Large intestine (tissue), 3 donors: ENCODE measurements around the gene WDR70. TPM values are rescaled to one million over a fixed set of nuclear protein-coding genes. Genes with fewer than 3 reads are reported as not detected.
"Not testable (repeated sequence)": the region's sequence is repeated elsewhere in the genome, so short reads cannot be mapped to it uniquely, and the experiment has no call there.

Source experiments
- DNase-seq, 2 donors: peaks; one replicate each; pipeline versions ENCODE4 v3.0.0 to v3.0.0-alpha.2; 2013
- H3K27ac ChIP-seq: one replicate; pipeline ENCODE4 v1.5.1; 2013; ENCODE audit warnings: low read length
- H3K27me3 ChIP-seq: 2 replicates; pipeline ENCODE4 v1.6.1; 2013; ENCODE audit warnings: low read length; ENCODE audit not compliant: control insufficient read depth, insufficient read depth
- H3K36me3 ChIP-seq: 2 replicates; pipeline ENCODE4 v1.6.1; 2013; ENCODE audit warnings: low read length; ENCODE audit not compliant: control insufficient read depth, insufficient read depth
- H3K4me1 ChIP-seq: one replicate; pipeline ENCODE4 v1.6.1; 2013; ENCODE audit warnings: low read length; ENCODE audit not compliant: control insufficient read depth, insufficient read depth
- H3K4me3 ChIP-seq: one replicate; pipeline ENCODE4 v1.5.1; 2013; ENCODE audit warnings: low read length
- H3K9me3 ChIP-seq: one replicate; pipeline ENCODE4 v1.6.1; 2013; ENCODE audit warnings: mild to moderate bottlenecking, low read depth, low read length, moderate library complexity; ENCODE audit not compliant: control insufficient read depth
- WGBS: methylation state at CpG from one replicate; pipeline ENCODE4 v1.1.5; 2013; ENCODE audit warnings: low lambda C conversion rate; ENCODE audit not compliant: insufficient coverage; 5-methylcytosine and 5-hydroxymethylcytosine counted together
- polyA plus RNA-seq: library from polyadenylated mRNA; unstranded; fragments of 120-200 nt; gene quantifications from one replicate; pipeline ENCODE4 v1.2.1, GENCODE V29; 2013

Gene WDR70
- polyA plus RNA-seq, 1 donor = 27.7 TPM

- no peaks in the 10 kb centered on the region for H3K36me3 ChIP-seq
- no CpG with 5 or more reads among the region's 1 CpG for WGBS
- no peak overlapping the region for H3K27ac ChIP-seq
- H3K9me3 ChIP-seq = no peaks in the 10 kb centered on the region
- H3K4me1 ChIP-seq = peaks cover 7% of the 10 kb centered on the region
- H3K4me3 ChIP-seq = no peak overlapping the region
- DNase-seq = peak in 1 of 2 donors; percentile 26
- no peaks in the 10 kb centered on the region for H3K27me3 ChIP-seq
These were observed 390.7 kb downstream of the WDR70 start for GRCh38 chr5:37769840-37770239.

DNA sequence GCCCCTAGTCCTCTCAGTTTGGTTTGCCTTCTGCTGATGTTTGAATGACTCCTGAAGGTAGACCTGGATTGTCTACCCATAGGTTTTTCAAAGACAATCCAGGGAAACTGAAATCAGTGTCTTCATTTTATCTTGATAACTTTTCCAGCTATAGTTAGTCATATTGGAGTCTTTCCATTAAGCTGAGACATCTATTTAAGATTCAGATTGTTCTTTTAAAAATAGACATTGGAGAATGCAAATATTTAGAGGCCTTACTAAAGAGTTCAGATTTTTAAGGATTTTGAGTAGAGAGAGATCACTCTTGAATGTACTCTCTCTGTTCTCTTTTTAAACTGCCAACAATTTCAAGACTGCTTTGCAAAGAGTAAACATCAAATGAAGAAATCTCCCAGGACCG is 391.7 kb downstream of the WDR70 start:
- Histone ChIP-seq H3K36me3 (no peaks in the 10 kb centered on the region), H3K9me3 (no peaks in the 10 kb centered on the region), H3K4me3 (no peak overlapping the region), H3K4me1 (peaks cover 7% of the 10 kb centered on the region), H3K27me3 (no peaks in the 10 kb centered on the region), H3K27ac (no peak overlapping the region)
- no peak for DNase-seq
- no CpG with 5 or more reads among the region's 1 CpG for WGBS

DNA sequence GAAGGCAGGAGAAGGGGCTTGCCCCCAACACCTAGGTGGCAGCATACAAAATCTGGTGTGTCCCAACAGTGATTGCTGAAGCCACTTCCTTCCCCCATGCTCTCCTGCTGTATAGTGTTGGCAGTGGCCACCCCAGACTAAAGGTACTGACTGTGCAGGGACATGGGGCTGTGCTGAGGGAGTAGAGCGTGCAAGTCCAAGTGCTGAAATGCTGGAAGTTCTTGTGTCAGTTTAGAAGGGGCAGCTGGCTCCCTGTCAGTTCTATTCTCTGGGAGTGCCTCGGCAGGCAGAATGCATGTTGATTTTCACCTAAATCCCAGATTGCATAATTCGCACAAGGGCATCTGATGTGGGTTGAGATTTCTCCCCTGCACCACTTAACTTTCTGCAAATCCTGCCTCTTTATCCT is 392.1 kb downstream of the WDR70 start:
- no peak for DNase-seq
- H3K9me3 ChIP-seq = no peaks in the 10 kb centered on the region
- peaks cover 7% of the 10 kb centered on the region for H3K4me1 ChIP-seq
- no peak overlapping the region for H3K27ac ChIP-seq
- WGBS = no CpG with 5 or more reads among the region's 3 CpGs
- no peaks in the 10 kb centered on the region for H3K27me3 ChIP-seq
- no peak overlapping the region for H3K4me3 ChIP-seq
- no peaks in the 10 kb centered on the region for H3K36me3 ChIP-seq

DNA sequence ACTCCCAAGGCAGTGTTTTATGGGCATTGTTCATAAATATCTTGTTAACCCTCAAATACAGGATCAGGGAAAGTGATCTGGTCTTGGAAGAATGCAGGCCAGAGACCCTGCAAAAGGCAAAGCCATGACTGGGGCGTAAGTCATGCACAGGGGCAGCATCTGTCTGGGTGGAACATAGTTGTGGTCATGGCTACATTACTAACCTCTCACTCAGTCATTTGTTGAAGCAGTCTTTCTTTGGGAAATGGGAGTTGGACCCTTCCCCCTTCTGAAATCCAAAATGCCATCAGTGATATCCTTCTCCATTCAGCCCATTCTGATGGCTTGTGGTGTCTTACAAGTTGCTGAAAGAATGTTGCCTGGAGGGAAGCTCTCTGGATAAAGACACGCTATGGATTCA is 392.6 kb downstream of the WDR70 start:
- no peaks in the 10 kb centered on the region for H3K9me3 ChIP-seq
- no peaks in the 10 kb centered on the region for H3K36me3 ChIP-seq
- H3K4me3 ChIP-seq = no peak overlapping the region
- H3K27ac ChIP-seq = no peak overlapping the region
- peaks cover 7% of the 10 kb centered on the region for H3K4me1 ChIP-seq
- no peak for DNase-seq
- H3K27me3 ChIP-seq = no peaks in the 10 kb centered on the region
- 80% methylated on average over 1 of the region's 2 CpGs for WGBS

GRCh38 chr5:37772255-37772654 is 393.1 kb downstream of the WDR70 start:
- Histone ChIP-seq H3K4me3 (no peak overlapping the region), H3K9me3 (no peaks in the 10 kb centered on the region), H3K4me1 (peaks cover 7% of the 10 kb centered on the region), H3K27ac (no peak overlapping the region), H3K27me3 (no peaks in the 10 kb centered on the region), H3K36me3 (no peaks in the 10 kb centered on the region)
- no peak for DNase-seq
- WGBS = no CpG with 5 or more reads among the region's 2 CpGs

- DNase-seq = no peak
- Histone ChIP-seq H3K36me3 (no peaks in the 10 kb centered on the region), H3K4me1 (peaks cover 6% of the 10 kb centered on the region), H3K9me3 (no peaks in the 10 kb centered on the region), H3K4me3 (no peak overlapping the region), H3K27me3 (no peaks in the 10 kb centered on the region), H3K27ac (no peak overlapping the region)
- WGBS = no CpG with 5 or more reads among the region's 1 CpG
These were observed 394.7 kb downstream of the WDR70 start for GRCh38 chr5:37773809-37774208.

GRCh38 chr5:37774912-37775483 is 395.9 kb downstream of the WDR70 start:
- Histone ChIP-seq H3K36me3 (no peaks in the 10 kb centered on the region), H3K4me1 (no peaks in the 10 kb centered on the region), H3K4me3 (no peak overlapping the region), H3K27ac (no peak overlapping the region), H3K9me3 (no peaks in the 10 kb centered on the region), H3K27me3 (no peaks in the 10 kb centered on the region)
- no peak for DNase-seq
- no CpG with 5 or more reads among the region's 9 CpGs for WGBS

- H3K27ac ChIP-seq = no peak overlapping the region
- peak in 1 of 2 donors; percentile 16 for DNase-seq
- no CpG with 5 or more reads among the region's 7 CpGs for WGBS
These were observed 397.7 kb downstream of the WDR70 start for GRCh38 chr5:37776826-37777225.

DNA sequence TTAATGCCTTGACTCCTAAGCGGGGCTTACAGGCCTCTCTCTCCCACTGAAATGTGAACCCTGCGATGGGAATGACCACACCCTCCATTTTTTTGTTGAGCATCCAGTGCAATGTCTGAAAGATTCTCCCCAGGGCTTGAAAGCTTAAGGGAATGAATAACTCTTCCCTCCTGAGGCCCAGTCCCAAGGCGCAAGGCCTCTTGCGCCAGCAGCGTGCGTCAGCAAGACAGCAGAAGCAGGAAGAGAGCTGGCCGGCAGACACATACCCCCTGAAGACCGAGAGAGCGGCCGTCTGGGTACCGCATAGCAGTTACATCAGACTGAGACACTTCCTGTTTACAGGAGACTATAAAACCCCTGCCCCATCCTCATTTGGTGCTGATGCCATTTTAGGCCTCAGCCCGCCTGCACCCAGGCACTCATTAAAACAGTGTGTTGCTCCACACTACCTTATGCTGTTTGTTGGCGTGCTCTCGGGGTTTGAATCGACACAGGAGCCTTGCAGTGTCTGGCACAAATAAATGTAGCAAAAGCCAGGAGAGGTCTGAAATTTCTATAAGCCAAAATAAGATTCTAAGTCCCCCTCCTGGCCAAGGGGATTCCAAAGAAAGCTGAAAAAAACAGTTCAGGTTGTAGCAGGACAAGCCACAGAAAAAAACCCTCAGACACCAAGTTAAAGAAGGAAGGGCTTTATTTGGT is 398.5 kb downstream of the WDR70 start:
- no peaks in the 10 kb centered on the region for H3K9me3 ChIP-seq
- DNase-seq = no peak
- no peaks in the 10 kb centered on the region for H3K27me3 ChIP-seq
- H3K36me3 ChIP-seq = no peaks in the 10 kb centered on the region
- no CpG with 5 or more reads among the region's 15 CpGs for WGBS
- H3K4me1 ChIP-seq = no peaks in the 10 kb centered on the region
- H3K27ac ChIP-seq = no peak overlapping the region
- no peak overlapping the region for H3K4me3 ChIP-seq

More at GRCh38 chr5:37776826-37777225, 397.7 kb downstream of the WDR70 start:
- Histone ChIP-seq H3K4me1 (no peaks in the 10 kb centered on the region), H3K9me3 (no peaks in the 10 kb centered on the region), H3K4me3 (no peak overlapping the region), H3K27me3 (no peaks in the 10 kb centered on the region), H3K36me3 (no peaks in the 10 kb centered on the region)

GRCh38 chr5:37781409-37781808 is 402.3 kb downstream of the WDR70 start:
- not testable (repeated sequence) for H3K4me1 ChIP-seq, H3K9me3 ChIP-seq, H3K36me3 ChIP-seq, DNase-seq, H3K27me3 ChIP-seq, H3K4me3 ChIP-seq, H3K27ac ChIP-seq
- WGBS = no CpG with 5 or more reads among the region's 8 CpGs

DNA sequence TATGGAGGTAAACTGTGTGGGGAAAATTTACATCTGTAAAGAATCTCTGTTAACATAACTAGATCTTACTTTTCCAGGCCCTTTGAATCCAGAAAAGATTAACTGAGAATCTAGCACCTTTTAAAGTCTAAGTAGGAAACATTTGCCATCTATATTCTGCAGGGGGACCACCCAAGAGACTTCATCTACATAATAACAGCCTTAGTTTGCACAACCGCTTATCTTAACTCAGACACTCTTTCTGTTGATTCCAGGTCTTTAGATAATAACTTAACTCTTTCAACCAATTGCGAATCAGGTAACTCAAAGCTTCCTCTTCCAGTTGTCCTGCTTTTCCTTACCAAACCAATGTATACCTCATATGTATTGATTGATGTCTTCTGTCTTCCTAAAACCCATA is 407.3 kb downstream of the WDR70 start:
- WGBS = no CpG with 5 or more reads among the region's 2 CpGs
- Histone ChIP-seq H3K27me3 (no peaks in the 10 kb centered on the region), H3K9me3 (no peaks in the 10 kb centered on the region), H3K36me3 (no peaks in the 10 kb centered on the region), H3K27ac (no peak overlapping the region), H3K4me1 (no peaks in the 10 kb centered on the region), H3K4me3 (no peak overlapping the region)
- no peak for DNase-seq
